GM12878 (cell line): ENCODE results near the gene OR7G2. TPM values are rescaled to one million over a fixed set of nuclear protein-coding genes. Genes with fewer than 3 reads are reported as not detected.

Source experiments
- CUX1 ChIP-seq: IDR thresholded peaks from 2 replicates; pipeline ENCODE4 v1.6.1; 2012; ENCODE audit warnings: improper control_type of control experiment, low read depth, low read length; ENCODE audit not compliant: insufficient replicate concordance
- E4F1 ChIP-seq: fragments of 450-650 bp; IDR thresholded peaks from 2 replicates; pipeline ENCODE4 v1.6.1; 2018; ENCODE audit warnings: borderline replicate concordance, mild to moderate bottlenecking; ENCODE audit not compliant: partially characterized antibody
- HCFC1 ChIP-seq: fragments of 150-350 bp; IDR thresholded peaks from 2 replicates; pipeline ENCODE4 v1.6.1; 2014; ENCODE audit warnings: low read length
- NFXL1 ChIP-seq: fragments of 450-650 bp; IDR thresholded peaks from 2 replicates; pipeline ENCODE4 v1.6.1; 2017; ENCODE audit warnings: antibody characterized with exemption, mild to moderate bottlenecking, borderline replicate concordance
- NR2F1 ChIP-seq: fragments of 450-650 bp; conservative IDR thresholded peaks from 2 replicates; pipeline ENCODE4 v1.6.1; 2017; ENCODE audit warnings: mild to moderate bottlenecking
- SUZ12 ChIP-seq: fragments of 200-600 bp; sonication (generic); IDR thresholded peaks from one replicate; pipeline ENCODE4 v1.6.1; 2018; ENCODE audit warnings: antibody characterized with exemption, mild to moderate bottlenecking; ENCODE audit not compliant: unreplicated experiment
- polyA plus RNA-seq, 11 experiments: library from polyadenylated mRNA; depleted of rRNA in 4 of 11; unstranded in 6 of 11; stranded (reverse) in 5 of 11; fragments of >200 nt; fragmentation: Nextera tagmentation in 4 of 11; fragmentation: Illumina TruSeq in 1 of 11; extraction: Ambion mirVana in 4 of 11; extraction: Trizol in 1 of 11; gene quantifications; 1 replicate in 1 of 11; 2 replicates in 10 of 11; pipeline versions ENCODE4 v1.2.1 to v1.2.3, GENCODE V29; 2011 to 2016; ENCODE audit warnings: inconsistent platforms in 2 of 11, missing spikeins in 2 of 11, low read depth in 1 of 11
- total RNA-seq, 4 experiments: library from RNA; depleted of rRNA in 3 of 4; stranded (reverse); fragments of >200 nt in 3 of 4; fragmentation: Illumina TruSeq in 1 of 4; extraction: Trizol in 1 of 4; gene quantifications; 2 replicates each; pipeline versions ENCODE4 v1.2.1 to v1.2.3, GENCODE V29; 2013 to 2021
- TF ChIP-seq, protein P1 (sequence below): IDR thresholded peaks from 2 replicates; pipeline ENCODE4 v1.6.1; 2012; ENCODE audit warnings: mild to moderate bottlenecking, low read depth, low read length

The OR7G2 gene
- total and polyA plus RNA-seq, 10 of the 15 experiments (the other 5 are each of a cell fraction or from before 2014, with no cell fraction given): not detected

GRCh38 chr19:9054207-9054606 is 53.1 kb downstream of the OR7G2 start (continued):
- TF ChIP-seq, protein P1, sequence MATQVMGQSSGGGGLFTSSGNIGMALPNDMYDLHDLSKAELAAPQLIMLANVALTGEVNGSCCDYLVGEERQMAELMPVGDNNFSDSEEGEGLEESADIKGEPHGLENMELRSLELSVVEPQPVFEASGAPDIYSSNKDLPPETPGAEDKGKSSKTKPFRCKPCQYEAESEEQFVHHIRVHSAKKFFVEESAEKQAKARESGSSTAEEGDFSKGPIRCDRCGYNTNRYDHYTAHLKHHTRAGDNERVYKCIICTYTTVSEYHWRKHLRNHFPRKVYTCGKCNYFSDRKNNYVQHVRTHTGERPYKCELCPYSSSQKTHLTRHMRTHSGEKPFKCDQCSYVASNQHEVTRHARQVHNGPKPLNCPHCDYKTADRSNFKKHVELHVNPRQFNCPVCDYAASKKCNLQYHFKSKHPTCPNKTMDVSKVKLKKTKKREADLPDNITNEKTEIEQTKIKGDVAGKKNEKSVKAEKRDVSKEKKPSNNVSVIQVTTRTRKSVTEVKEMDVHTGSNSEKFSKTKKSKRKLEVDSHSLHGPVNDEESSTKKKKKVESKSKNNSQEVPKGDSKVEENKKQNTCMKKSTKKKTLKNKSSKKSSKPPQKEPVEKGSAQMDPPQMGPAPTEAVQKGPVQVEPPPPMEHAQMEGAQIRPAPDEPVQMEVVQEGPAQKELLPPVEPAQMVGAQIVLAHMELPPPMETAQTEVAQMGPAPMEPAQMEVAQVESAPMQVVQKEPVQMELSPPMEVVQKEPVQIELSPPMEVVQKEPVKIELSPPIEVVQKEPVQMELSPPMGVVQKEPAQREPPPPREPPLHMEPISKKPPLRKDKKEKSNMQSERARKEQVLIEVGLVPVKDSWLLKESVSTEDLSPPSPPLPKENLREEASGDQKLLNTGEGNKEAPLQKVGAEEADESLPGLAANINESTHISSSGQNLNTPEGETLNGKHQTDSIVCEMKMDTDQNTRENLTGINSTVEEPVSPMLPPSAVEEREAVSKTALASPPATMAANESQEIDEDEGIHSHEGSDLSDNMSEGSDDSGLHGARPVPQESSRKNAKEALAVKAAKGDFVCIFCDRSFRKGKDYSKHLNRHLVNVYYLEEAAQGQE: no peak
- TF ChIP-seq HCFC1 (no peak), NFXL1 (no peak), CUX1 (no peak), SUZ12 (no peak), E4F1 (no peak), NR2F1 (no peak)
